PFSK-1 (cell line): ENCODE data around the gene CLASP1.

Experiments
- POLR2AphosphoS5 ChIP-seq: IDR thresholded peaks from 2 replicates; pipeline ENCODE4 v1.6.1; 2012; ENCODE audit warnings: low read depth, mild to moderate bottlenecking, control low read depth, low read length, moderate library complexity
- TF ChIP-seq, protein P1 (sequence below), 2 experiments: IDR thresholded peaks; 2 replicates each; pipeline versions ENCODE4 v1.6.1 to v1.8.0; 2011 to 2012; ENCODE audit warnings: low read depth in 2 of 2, low read length in 2 of 2, control low read depth in 1 of 2, inconsistent platforms in 1 of 2, mild to moderate bottlenecking in 1 of 2, moderate library complexity in 1 of 2; ENCODE audit not compliant: insufficient read depth in 1 of 2

DNA sequence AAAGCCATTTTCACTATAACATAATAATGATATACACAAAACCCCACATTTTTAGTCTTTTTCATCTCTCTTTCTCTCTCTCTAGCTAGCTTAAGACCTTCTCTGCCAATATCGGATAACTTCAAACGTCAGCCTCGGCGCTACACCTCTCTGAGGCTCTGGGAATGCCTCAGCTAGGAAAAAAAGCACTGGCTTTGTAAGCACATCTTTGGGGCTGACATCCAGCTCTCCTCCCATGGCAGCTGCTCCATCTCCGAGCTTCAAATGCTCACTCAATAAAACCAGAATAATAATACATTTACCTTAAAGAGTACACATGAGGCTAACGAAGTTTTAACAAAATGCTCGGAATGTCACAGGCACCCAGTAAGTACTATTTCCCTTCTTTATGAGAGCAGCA, 107.8 kb downstream of the CLASP1 start:
- TF ChIP-seq POLR2AphosphoS5: no peak
- TF ChIP-seq, protein P1, sequence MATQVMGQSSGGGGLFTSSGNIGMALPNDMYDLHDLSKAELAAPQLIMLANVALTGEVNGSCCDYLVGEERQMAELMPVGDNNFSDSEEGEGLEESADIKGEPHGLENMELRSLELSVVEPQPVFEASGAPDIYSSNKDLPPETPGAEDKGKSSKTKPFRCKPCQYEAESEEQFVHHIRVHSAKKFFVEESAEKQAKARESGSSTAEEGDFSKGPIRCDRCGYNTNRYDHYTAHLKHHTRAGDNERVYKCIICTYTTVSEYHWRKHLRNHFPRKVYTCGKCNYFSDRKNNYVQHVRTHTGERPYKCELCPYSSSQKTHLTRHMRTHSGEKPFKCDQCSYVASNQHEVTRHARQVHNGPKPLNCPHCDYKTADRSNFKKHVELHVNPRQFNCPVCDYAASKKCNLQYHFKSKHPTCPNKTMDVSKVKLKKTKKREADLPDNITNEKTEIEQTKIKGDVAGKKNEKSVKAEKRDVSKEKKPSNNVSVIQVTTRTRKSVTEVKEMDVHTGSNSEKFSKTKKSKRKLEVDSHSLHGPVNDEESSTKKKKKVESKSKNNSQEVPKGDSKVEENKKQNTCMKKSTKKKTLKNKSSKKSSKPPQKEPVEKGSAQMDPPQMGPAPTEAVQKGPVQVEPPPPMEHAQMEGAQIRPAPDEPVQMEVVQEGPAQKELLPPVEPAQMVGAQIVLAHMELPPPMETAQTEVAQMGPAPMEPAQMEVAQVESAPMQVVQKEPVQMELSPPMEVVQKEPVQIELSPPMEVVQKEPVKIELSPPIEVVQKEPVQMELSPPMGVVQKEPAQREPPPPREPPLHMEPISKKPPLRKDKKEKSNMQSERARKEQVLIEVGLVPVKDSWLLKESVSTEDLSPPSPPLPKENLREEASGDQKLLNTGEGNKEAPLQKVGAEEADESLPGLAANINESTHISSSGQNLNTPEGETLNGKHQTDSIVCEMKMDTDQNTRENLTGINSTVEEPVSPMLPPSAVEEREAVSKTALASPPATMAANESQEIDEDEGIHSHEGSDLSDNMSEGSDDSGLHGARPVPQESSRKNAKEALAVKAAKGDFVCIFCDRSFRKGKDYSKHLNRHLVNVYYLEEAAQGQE (IDR thresholded peaks at IDR 0.05; ENCODE audit: insufficient read depth in 1 of 2, low read depth in 2 of 2, low read length in 2 of 2): no peak
